SK-N-SH (cell line): ENCODE data around the gene PPM1F. TPM values are rescaled to one million over a fixed set of nuclear protein-coding genes. Genes with fewer than 3 reads are reported as not detected.

Experiments
- CTCF ChIA-PET: fragments of 300-600, 350-600 bp; formaldehyde crosslinking; extraction: SDS; loops from one replicate; lab custom pipeline; 2021; lab: Yijun Ruan, JAX
- POLR2A ChIA-PET: fragments of 350-600 bp; sonication (Branson Sonifier 250); formaldehyde crosslinking; extraction: SDS; loops from one replicate; lab custom pipeline; 2020; ENCODE audit warnings: antibody characterized with exemption, inconsistent platforms; lab: Yijun Ruan, JAX
- DNase-seq: peaks from one replicate; pipeline ENCODE4 v3.0.0; 2012
- H2AFZ ChIP-seq: fragments of 200-600 bp; sonication (generic); 2 replicates; pipeline ENCODE4 v1.8.1; 2016; ENCODE audit warnings: antibody characterized with exemption, mild to moderate bottlenecking, low read depth
- H3F3A ChIP-seq: fragments of 200-600 bp; sonication (generic); replicated peaks from 2 replicates; pipeline ENCODE3; 2016; ENCODE audit warnings: antibody characterized with exemption, mild to moderate bottlenecking; ENCODE audit not compliant: insufficient read depth
- H3K27ac ChIP-seq, 2 experiments: fragments of 200-500 bp in 1 of 2; fragments of 200-600 bp in 1 of 2; sonication (Bioruptor generic) in 1 of 2; sonication (generic), shearing (Covaris generic) in 1 of 2; 2 replicates each; pipeline versions ENCODE4 v1.5.1 to v1.6.1; 2014 to 2016; ENCODE audit warnings: low read depth in 2 of 2, inconsistent platforms in 1 of 2, low read length in 1 of 2, mild to moderate bottlenecking in 1 of 2, mixed read lengths in 1 of 2
- H3K27me3 ChIP-seq: fragments of 200-600 bp; sonication (generic), shearing (Covaris generic); 2 replicates; pipeline ENCODE4 v1.6.1; 2016; ENCODE audit warnings: mixed run types; ENCODE audit not compliant: insufficient read depth
- H3K36me3 ChIP-seq, 2 experiments: fragments of 200-500 bp in 1 of 2; fragments of 200-600 bp in 1 of 2; sonication (Bioruptor generic) in 1 of 2; sonication (generic) in 1 of 2; replicated peaks in 1 of 2; 2 replicates each; pipeline versions ENCODE3 to v1.5.1; 2014 to 2016; ENCODE audit warnings: low read length in 1 of 2, mild to moderate bottlenecking in 1 of 2; ENCODE audit not compliant: insufficient read depth in 2 of 2, control insufficient read depth in 1 of 2
- H3K4me1 ChIP-seq, 2 experiments: fragments of 200-500 bp in 1 of 2; fragments of 200-600 bp in 1 of 2; sonication (Bioruptor generic) in 1 of 2; sonication (generic), shearing (Covaris generic) in 1 of 2; 2 replicates each; pipeline versions ENCODE4 v1.5.1 to v1.6.1; 2014 to 2016; ENCODE audit warnings: low read depth in 1 of 2, low read length in 1 of 2, mixed run types in 1 of 2; ENCODE audit not compliant: insufficient read depth in 2 of 2, control insufficient read depth in 1 of 2
- H3K4me2 ChIP-seq: fragments of 200-600 bp; sonication (generic), shearing (Covaris generic); 2 replicates; pipeline ENCODE4 v1.6.1; 2017; ENCODE audit warnings: mixed run types
- H3K4me3 ChIP-seq, 2 experiments: fragments of 200-500 bp in 1 of 2; fragments of 200-600 bp in 1 of 2; sonication (Bioruptor generic) in 1 of 2; sonication (generic), shearing (Covaris generic) in 1 of 2; 2 replicates each; pipeline versions ENCODE4 v1.5.1 to v1.8.1; 2014 to 2016; ENCODE audit warnings: low read depth in 2 of 2, inconsistent platforms in 1 of 2, low read length in 1 of 2, mild to moderate bottlenecking in 1 of 2, mixed read lengths in 1 of 2, moderate library complexity in 1 of 2
- H3K79me2 ChIP-seq: fragments of 200-600 bp; sonication (generic); 2 replicates; pipeline ENCODE4 v1.8.1; 2017; ENCODE audit warnings: mild to moderate bottlenecking; ENCODE audit not compliant: insufficient read depth
- H3K9ac ChIP-seq: fragments of 200-600 bp; sonication (generic); 2 replicates; pipeline ENCODE4 v1.6.1; 2017; ENCODE audit warnings: mixed run types
- H3K9me2 ChIP-seq: fragments of 200-600 bp; sonication (generic); 2 replicates; pipeline ENCODE4 v1.6.1; 2017; ENCODE audit warnings: mixed run types
- H3K9me3 ChIP-seq: fragments of 200-600 bp; sonication (generic); 2 replicates; pipeline ENCODE4 v1.6.1; 2017; ENCODE audit warnings: mixed run types, mild to moderate bottlenecking, moderate library complexity
- H4K20me1 ChIP-seq: fragments of 200-600 bp; sonication (generic); 2 replicates; pipeline ENCODE4 v1.6.1; 2017; ENCODE audit warnings: mild to moderate bottlenecking, mixed run types; ENCODE audit not compliant: insufficient read depth
- ELF1 ChIP-seq: IDR thresholded peaks from 2 replicates; pipeline ENCODE4 v1.4.0; 2012
- EP300 ChIP-seq, 2 experiments: IDR thresholded peaks; 2 replicates each; pipeline versions ENCODE4 v1.4.0 to v1.6.1; 2012; ENCODE audit warnings: borderline replicate concordance in 1 of 2, low read depth in 1 of 2, low read length in 1 of 2
- FOSL2 ChIP-seq: IDR thresholded peaks from 2 replicates; pipeline ENCODE4 v1.4.0; 2012; ENCODE audit warnings: low read depth, mild to moderate bottlenecking, moderate library complexity, borderline replicate concordance
- FOXM1 ChIP-seq: IDR thresholded peaks from 2 replicates; pipeline ENCODE4 v1.4.0; 2012; ENCODE audit warnings: low read depth, mild to moderate bottlenecking
- GABPA ChIP-seq: IDR thresholded peaks from 2 replicates; pipeline ENCODE4 v1.4.0; 2012; ENCODE audit warnings: low read depth, mild to moderate bottlenecking
- IRF3 ChIP-seq: fragments of 150-350 bp; IDR thresholded peaks from 2 replicates; pipeline ENCODE4 v1.6.1; 2016; ENCODE audit warnings: mild to moderate bottlenecking, low read depth, low read length
- JUND ChIP-seq: IDR thresholded peaks from 2 replicates; pipeline ENCODE4 v1.4.0; 2012
- MAX ChIP-seq: IDR thresholded peaks from 2 replicates; pipeline ENCODE4 v1.4.0; 2012; ENCODE audit warnings: low read depth
- MXI1 ChIP-seq: IDR thresholded peaks from 2 replicates; pipeline ENCODE4 v1.6.1; 2012; ENCODE audit warnings: mild to moderate bottlenecking, low read depth, low read length, improper control_type of control experiment
- NRF1 ChIP-seq: IDR thresholded peaks from 2 replicates; pipeline ENCODE4 v1.6.1; 2012; ENCODE audit warnings: low read depth, mild to moderate bottlenecking, low read length
- RAD21 ChIP-seq: IDR thresholded peaks from 2 replicates; pipeline ENCODE4 v1.6.1; 2012; ENCODE audit warnings: mild to moderate bottlenecking, low read length
- RCOR1 ChIP-seq: fragments of 150-350 bp; IDR thresholded peaks from 2 replicates; pipeline ENCODE4 v1.6.1; 2017; ENCODE audit warnings: antibody characterized with exemption, low read length
- RXRA ChIP-seq: IDR thresholded peaks from 2 replicates; pipeline ENCODE4 v1.4.0; 2012; ENCODE audit warnings: low read depth, mild to moderate bottlenecking, borderline replicate concordance
- SIN3A ChIP-seq: IDR thresholded peaks from 2 replicates; pipeline ENCODE4 v1.6.1; 2012; ENCODE audit warnings: low read depth, mild to moderate bottlenecking, low read length, moderate library complexity, borderline replicate concordance
- USF2 ChIP-seq: fragments of 150-350 bp; IDR thresholded peaks from 2 replicates; pipeline ENCODE4 v1.6.1; 2017; ENCODE audit warnings: antibody characterized with exemption, low read length, low read depth, borderline replicate concordance
- YY1 ChIP-seq: IDR thresholded peaks from 2 replicates; pipeline ENCODE4 v1.4.0; 2012; ENCODE audit warnings: low read depth, mild to moderate bottlenecking
- ZBTB33 ChIP-seq: IDR thresholded peaks from 2 replicates; pipeline ENCODE4 v1.4.0; 2012; ENCODE audit warnings: low read depth, borderline replicate concordance
- WGBS: methylation state at CpG from one replicate; pipeline ENCODE4 v1.1.6; 2017; ENCODE audit warnings: low lambda C conversion rate; 5-methylcytosine and 5-hydroxymethylcytosine counted together
- polyA plus RNA-seq, 3 experiments: library from polyadenylated mRNA; depleted of rRNA; stranded (reverse); fragments of >200 nt; gene quantifications; 2 replicates each; pipeline ENCODE4 v1.2.3, GENCODE V29; 2012

Gene PPM1F
- polyA plus RNA-seq, 1 of the 3 experiments (the other 2 are of a cell fraction) = 29.6 TPM

GRCh38 chr22:21946262-21946925 is 6.3 kb downstream of the PPM1F start:
- no peak overlapping the region for H3K4me3 ChIP-seq
- H2AFZ ChIP-seq = no peak overlapping the region
- H3K36me3 ChIP-seq = peaks cover 9 to 20% of the 10 kb centered on the region in 2 experiments
- H3K9me2 ChIP-seq = no peaks in the 10 kb centered on the region
- ChIA-PET CTCF (interaction anchor here (9.7 kb wide), 1 partner anchor 8 kb away, joined by 173 read pairs; no protein-coding TSS in a partner anchor), POLR2A (no interaction called here)
- no peak overlapping the region for H3K9ac ChIP-seq
- no peak for DNase-seq
- H3K27ac ChIP-seq = no peak overlapping the region; a peak in 1 of 4 replicates
- peaks cover 21 to 42% of the 10 kb centered on the region in 2 experiments; a peak in 3 of 4 replicates for H3K4me1 ChIP-seq
- H3K4me2 ChIP-seq = no peak overlapping the region
- 93% methylated on average over 9 of the region's 12 CpGs for WGBS
- peaks cover 52% of the 10 kb centered on the region for H3K79me2 ChIP-seq
- TF ChIP-seq USF2 (no peak), NRF1 (no peak), ELF1 (no peak), FOXM1 (no peak), MXI1 (no peak), MAX (no peak), YY1 (no peak), RCOR1 (no peak), FOSL2 (no peak), RXRA (no peak), RAD21 (no peak)
- H3F3A ChIP-seq = peaks cover 25% of the 10 kb centered on the region
- no peaks in the 10 kb centered on the region for H3K9me3 ChIP-seq
- no peaks in the 10 kb centered on the region for H4K20me1 ChIP-seq
- H3K27me3 ChIP-seq = no peaks in the 10 kb centered on the region

- H2AFZ ChIP-seq = no peak overlapping the region
- CTCF ChIA-PET = interaction anchor here (2.2 to 9.7 kb wide), 2 partner anchors 7 to 26 kb away, joined by 8 to 173 read pairs; no protein-coding TSS in a partner anchor
- no peaks in the 10 kb centered on the region for H3K9me3 ChIP-seq
- H3K9ac ChIP-seq = no peak overlapping the region
- peaks cover 53% of the 10 kb centered on the region for H3K79me2 ChIP-seq
- TF ChIP-seq ELF1 (no peak), SIN3A (no peak), EP300 (IDR thresholded peaks at IDR 0.05; ENCODE audit: borderline replicate concordance in 1 of 2, low read depth in 1 of 2, low read length in 1 of 2) (no peak), GABPA (no peak), IRF3 (no peak), JUND (no peak), ZBTB33 (no peak)
- no peak overlapping the region for H3K4me2 ChIP-seq
- no peak for DNase-seq
- H3K4me1 ChIP-seq = peaks cover 21 to 43% of the 10 kb centered on the region in 2 experiments; a peak in 3 of 4 replicates
- H3K9me2 ChIP-seq = no peaks in the 10 kb centered on the region
- H3K27ac ChIP-seq = no peak overlapping the region
- H3F3A ChIP-seq = peaks cover 25% of the 10 kb centered on the region
- no peaks in the 10 kb centered on the region for H3K27me3 ChIP-seq
- POLR2A ChIA-PET = no interaction called here
- peaks cover 9 to 20% of the 10 kb centered on the region in 2 experiments for H3K36me3 ChIP-seq
- WGBS = 100% methylated on average over 2 of the region's 13 CpGs
- H4K20me1 ChIP-seq = no peaks in the 10 kb centered on the region
- H3K4me3 ChIP-seq = no peak overlapping the region
Observed at GRCh38 chr22:21945453-21946261, 7.0 kb downstream of the PPM1F start.
